ENCODE measurements around the gene WDFY4. TPM values are rescaled to one million over a fixed set of nuclear protein-coding genes. Genes with fewer than 3 reads are reported as not detected.

Gene WDFY4
- total and polyA plus RNA-seq, 4 donors, result 4.6 to 26.9 (median 13.5) TPM

DNA sequence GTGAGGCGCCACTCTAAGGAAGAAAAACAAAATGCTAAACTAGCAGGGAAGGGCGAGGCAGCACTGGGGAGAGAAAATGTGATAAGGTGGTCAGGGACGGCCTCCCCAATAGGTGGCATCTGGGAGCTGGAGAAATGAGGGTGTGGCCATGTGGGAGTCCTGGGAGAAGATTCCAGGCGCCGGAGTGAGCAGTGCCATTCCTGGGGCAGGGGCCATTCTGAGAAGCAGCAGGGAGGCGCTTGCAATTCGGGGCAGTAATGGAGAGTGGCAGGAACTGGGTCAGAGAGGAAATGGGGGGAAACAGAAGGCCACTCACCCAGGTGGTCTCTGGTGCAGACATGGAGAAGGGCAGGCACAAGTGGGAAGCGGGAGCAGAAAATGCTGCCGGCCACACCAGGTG is 316.7 kb downstream of the WDFY4 start:
- ATAC-seq (ENCODE audit: insufficient read depth, low FRiP score) (no peak), DNase-seq (peak in 2 of 3 donors; percentile 34 to 47)
- TF ChIP-seq, protein P1, sequence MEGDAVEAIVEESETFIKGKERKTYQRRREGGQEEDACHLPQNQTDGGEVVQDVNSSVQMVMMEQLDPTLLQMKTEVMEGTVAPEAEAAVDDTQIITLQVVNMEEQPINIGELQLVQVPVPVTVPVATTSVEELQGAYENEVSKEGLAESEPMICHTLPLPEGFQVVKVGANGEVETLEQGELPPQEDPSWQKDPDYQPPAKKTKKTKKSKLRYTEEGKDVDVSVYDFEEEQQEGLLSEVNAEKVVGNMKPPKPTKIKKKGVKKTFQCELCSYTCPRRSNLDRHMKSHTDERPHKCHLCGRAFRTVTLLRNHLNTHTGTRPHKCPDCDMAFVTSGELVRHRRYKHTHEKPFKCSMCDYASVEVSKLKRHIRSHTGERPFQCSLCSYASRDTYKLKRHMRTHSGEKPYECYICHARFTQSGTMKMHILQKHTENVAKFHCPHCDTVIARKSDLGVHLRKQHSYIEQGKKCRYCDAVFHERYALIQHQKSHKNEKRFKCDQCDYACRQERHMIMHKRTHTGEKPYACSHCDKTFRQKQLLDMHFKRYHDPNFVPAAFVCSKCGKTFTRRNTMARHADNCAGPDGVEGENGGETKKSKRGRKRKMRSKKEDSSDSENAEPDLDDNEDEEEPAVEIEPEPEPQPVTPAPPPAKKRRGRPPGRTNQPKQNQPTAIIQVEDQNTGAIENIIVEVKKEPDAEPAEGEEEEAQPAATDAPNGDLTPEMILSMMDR (IDR thresholded peaks at IDR 0.05; ENCODE audit: control extremely low read depth, extremely low read depth), result no peak
- no peak overlapping the region for H3K4me3 ChIP-seq
- H3K27me3 ChIP-seq (ENCODE audit: control insufficient read depth in 3 of 3, insufficient read depth in 3 of 3, low read length in 2 of 3), result no peaks in the 10 kb centered on the region
- peaks cover 0 to 13% (median 0%) of the 10 kb centered on the region in 5 donors for H3K4me1 ChIP-seq (ENCODE audit: control insufficient read depth in 5 of 5, insufficient read depth in 5 of 5, low read length in 5 of 5)
- H3K9me3 ChIP-seq (ENCODE audit: control insufficient read depth in 4 of 4, insufficient read depth in 3 of 4, low read length in 3 of 4), result no peaks in the 10 kb centered on the region
- no peak overlapping the region for H3K9ac ChIP-seq (ENCODE audit: insufficient read depth in 1 of 2, low read length in 2 of 2)
- no peaks in the 10 kb centered on the region for H3K36me3 ChIP-seq (ENCODE audit: control insufficient read depth in 4 of 4, insufficient read depth in 4 of 4, low read length in 4 of 4)
- WGBS, 2 donors, result 71 to 81% methylated on average over 9 of the region's 9 CpGs
- no peak overlapping the region for H3K27ac ChIP-seq (ENCODE audit: low read depth in 1 of 2, low read length in 1 of 2)

GRCh38 chr10:49001870-49002672 is 317.4 kb downstream of the WDFY4 start:
- DNase-seq, result peak; percentile 41 to 64 (median 54)
- H3K9ac ChIP-seq (ENCODE audit: insufficient read depth in 1 of 2, low read length in 2 of 2), result no peak overlapping the region
- no peaks in the 10 kb centered on the region for H3K27me3 ChIP-seq (ENCODE audit: control insufficient read depth in 3 of 3, insufficient read depth in 3 of 3, low read length in 2 of 3)
- H3K9me3 ChIP-seq (ENCODE audit: control insufficient read depth in 4 of 4, insufficient read depth in 3 of 4, low read length in 3 of 4), result no peaks in the 10 kb centered on the region
- peaks cover 0 to 13% (median 0%) of the 10 kb centered on the region in 5 donors for H3K4me1 ChIP-seq (ENCODE audit: control insufficient read depth in 5 of 5, insufficient read depth in 5 of 5, low read length in 5 of 5)
- no peak overlapping the region for H3K27ac ChIP-seq (ENCODE audit: low read depth in 1 of 2, low read length in 1 of 2)
- TF ChIP-seq, protein P1 (IDR thresholded peaks at IDR 0.05; ENCODE audit: control extremely low read depth, extremely low read depth), result no peak
- no peak for ATAC-seq (ENCODE audit: insufficient read depth, low FRiP score)
- WGBS, 2 donors, result 65 to 66% methylated on average over 17 of the region's 17 CpGs
- H3K36me3 ChIP-seq (ENCODE audit: control insufficient read depth in 4 of 4, insufficient read depth in 4 of 4, low read length in 4 of 4), result no peaks in the 10 kb centered on the region
- no peak overlapping the region for H3K4me3 ChIP-seq

- TF ChIP-seq, protein P1 (IDR thresholded peaks at IDR 0.05; ENCODE audit: control extremely low read depth, extremely low read depth), result no peak
- no peaks in the 10 kb centered on the region for H3K36me3 ChIP-seq (ENCODE audit: control insufficient read depth in 4 of 4, insufficient read depth in 4 of 4, low read length in 4 of 4)
- H3K9ac ChIP-seq (ENCODE audit: insufficient read depth in 1 of 2, low read length in 2 of 2), result no peak overlapping the region
- ATAC-seq (ENCODE audit: insufficient read depth, low FRiP score) (no peak), DNase-seq (peak in 2 of 3 donors; percentile 65 to 75)
- 66 to 82% methylated on average over 5 of the region's 5 CpGs for WGBS, 2 donors
- peaks cover 0 to 34% (median 4%) of the 10 kb centered on the region in 5 donors for H3K4me1 ChIP-seq (ENCODE audit: control insufficient read depth in 5 of 5, insufficient read depth in 5 of 5, low read length in 5 of 5)
- H3K9me3 ChIP-seq (ENCODE audit: control insufficient read depth in 4 of 4, insufficient read depth in 3 of 4, low read length in 3 of 4), result no peaks in the 10 kb centered on the region
- no peak overlapping the region for H3K4me3 ChIP-seq
- H3K27me3 ChIP-seq (ENCODE audit: control insufficient read depth in 3 of 3, insufficient read depth in 3 of 3, low read length in 2 of 3), result no peaks in the 10 kb centered on the region
- no peak overlapping the region for H3K27ac ChIP-seq (ENCODE audit: low read depth in 1 of 2, low read length in 1 of 2)
Measured at GRCh38 chr10:49005270-49005669, 320.6 kb downstream of the WDFY4 start.

Measured in lung (tissue), 12 donors.